Amygdala (tissue), 56 donors: ENCODE measurements around the gene IHH.

Source experiments
- DNase-seq, 56 donors: peaks; one replicate each; lab custom pipeline; 2025; lab: John Stamatoyannopoulos, UW

Gene IHH

DNA sequence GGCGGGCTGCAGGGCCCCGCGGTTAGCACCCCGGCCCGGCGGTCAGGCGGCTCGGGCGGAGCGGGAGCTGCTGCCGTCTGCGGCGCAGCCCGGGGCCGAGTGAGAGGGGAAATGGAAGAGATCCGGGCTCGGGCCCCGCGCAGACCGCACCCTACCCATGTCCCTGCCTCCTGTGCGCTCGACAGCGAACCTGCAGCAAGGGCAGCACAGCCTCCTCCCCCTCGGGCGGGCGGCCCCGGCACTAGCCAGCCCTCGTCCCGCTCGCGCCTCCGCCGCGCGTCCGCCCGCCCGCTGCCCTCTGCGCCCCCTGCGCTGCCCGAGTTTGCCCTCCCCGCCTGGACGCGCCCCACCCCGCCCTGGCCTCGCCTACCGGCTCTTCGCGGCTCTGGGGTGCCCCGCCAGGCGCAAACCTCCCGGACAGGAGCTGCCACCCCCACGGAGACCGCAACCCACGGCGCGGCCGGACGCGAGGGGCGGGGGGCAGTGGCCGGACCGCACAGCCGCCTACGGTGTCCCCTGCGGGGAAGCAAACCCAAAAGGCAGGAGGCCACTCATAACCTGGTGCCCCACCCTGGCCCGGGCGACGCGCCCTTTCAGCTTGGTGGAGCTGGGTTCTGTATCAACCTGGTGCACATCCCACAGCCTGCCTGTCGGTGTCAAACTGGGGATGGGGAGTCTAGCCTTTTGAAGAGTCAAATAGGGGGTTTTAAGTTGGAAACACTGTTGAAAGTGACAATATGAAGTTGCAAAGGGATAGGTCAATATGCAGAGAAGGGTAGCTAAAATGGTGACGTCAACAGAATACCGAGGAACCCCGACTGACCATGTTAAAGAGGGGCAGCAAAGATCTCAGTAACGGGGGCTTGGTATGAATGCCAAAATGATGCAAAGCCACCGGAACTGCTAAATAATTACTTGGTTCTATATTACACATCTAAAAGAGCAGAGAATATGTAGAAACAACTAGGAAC, at the start of gene IHH:
IHH (minus strand) TSS at position 101 of the 971 bp plus-strand sequence. CDS start 454 bp downstream, outside the sequence.
- no peak for DNase-seq

DNA sequence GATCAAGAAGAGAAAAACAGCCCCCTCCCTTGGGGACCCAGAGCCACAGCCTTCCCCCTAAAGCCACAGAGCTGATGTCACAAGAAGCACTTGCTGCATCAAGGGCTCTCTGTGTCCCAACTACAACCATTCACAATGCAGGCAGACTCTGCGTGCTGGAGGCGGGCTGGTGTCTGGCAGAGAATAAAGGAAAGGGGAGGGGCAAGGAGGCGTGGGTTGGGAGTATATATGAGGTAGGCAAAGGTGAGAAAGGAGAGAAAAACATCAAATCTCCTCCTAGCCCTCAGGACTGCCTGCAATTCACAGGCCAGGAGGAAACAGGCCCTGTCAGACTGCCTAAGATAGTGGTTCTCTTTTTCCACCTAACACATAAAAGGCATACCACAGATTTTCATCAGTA, 48.8 kb upstream of the IHH start:
- DNase-seq: no peak

DNA sequence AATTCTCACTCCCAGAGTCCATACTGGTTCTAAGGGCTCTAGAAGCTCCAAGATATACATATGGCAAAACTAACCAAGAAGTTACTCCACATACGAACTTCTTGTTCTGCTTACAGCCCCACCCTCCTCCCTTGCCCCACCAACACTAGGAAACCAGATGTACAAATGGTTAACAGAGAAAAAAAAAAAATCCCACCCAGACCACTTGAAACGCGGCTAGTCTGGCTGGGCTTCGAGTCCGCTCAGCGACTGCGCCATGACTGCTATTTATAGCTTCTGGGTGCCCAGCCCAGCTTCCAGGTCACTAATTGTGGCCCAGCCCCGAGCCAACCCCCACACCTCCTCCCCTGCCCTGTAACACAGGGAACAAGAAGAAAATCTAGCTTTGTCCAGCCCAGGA, 47.0 kb upstream of the IHH start:
- DNase-seq: no peak

DNA sequence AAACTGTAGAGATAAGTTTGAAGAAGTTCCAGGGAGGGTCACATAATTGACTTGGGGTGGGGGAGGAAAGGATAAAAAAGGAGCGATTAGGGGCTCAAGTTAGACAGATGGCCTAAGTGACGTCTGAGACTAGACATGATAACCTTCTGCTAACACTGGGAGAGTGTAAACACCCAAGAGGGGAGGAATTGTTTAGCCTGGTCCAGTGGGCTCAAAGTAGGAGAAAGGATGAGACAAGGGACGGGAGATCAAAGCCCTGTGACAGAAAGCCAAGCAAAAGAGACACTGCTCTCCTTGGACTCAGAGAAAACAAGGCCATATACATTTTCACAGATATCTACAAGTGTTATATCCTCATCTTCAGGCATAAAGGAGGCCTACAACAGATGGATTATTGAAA, 45.5 kb upstream of the IHH start:
- DNase-seq: no peak

DNA sequence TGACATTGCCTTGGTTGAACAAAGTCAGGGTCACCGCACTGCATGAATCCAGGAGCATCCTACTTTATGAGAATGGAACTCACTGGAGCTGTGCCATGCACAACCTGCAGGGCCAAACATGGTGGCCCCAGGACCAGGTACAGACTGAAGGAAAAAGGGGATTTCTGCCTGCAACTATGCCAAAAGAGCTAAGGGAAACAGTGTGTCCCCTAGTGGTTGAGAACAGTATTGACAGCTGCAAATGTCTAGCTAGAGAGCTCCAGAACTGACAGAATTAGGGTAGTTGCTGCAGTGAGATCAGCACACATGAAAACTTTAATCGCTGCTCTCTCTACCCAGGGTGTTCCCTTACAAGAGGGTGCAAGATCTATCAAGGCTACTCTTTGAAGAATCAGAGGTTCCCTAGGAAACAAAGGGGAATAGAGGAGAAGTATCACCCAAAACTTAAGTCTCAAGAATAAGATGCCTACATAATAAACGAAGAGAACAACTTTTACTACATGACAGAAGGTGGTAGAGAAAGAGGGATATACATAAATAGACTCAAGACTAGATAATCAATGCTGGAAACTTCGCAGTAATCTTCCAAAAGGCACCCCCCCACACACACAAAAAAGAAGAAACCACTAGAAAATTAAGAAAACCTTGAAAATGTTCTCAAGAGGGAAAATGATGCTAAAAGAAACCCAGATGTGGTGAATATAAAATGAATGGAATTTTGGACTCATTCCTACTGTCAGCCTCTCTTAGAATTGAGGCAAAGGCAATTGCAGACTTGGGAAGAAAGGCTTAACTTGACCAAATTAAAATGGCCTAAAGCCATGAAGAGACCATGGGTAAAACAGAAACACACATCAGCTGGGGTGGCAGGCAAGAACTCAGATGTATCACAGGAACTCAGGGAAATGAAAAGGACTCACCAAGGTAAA, 43.6 kb upstream of the IHH start:
- no peak for DNase-seq

DNA sequence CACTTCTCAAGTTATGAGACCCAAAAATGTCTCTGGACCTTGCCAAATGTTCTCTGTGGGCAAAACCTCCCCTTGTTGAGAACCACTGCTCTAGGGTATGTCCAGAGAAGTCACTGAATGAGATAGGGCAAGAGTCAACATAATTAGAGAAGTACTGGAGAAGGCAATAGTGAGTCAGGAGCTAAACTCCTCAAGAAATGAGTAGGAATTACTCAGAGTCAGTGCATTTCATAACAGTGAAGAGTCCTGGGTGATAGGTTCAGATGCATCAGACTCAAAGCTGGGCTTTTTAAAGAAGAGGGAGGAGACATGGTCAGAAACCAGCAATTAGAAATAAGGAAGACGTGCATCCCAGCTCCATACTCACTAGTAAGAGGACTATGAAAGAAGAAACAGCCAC, 38.6 kb upstream of the IHH start:
- DNase-seq: no peak

DNA sequence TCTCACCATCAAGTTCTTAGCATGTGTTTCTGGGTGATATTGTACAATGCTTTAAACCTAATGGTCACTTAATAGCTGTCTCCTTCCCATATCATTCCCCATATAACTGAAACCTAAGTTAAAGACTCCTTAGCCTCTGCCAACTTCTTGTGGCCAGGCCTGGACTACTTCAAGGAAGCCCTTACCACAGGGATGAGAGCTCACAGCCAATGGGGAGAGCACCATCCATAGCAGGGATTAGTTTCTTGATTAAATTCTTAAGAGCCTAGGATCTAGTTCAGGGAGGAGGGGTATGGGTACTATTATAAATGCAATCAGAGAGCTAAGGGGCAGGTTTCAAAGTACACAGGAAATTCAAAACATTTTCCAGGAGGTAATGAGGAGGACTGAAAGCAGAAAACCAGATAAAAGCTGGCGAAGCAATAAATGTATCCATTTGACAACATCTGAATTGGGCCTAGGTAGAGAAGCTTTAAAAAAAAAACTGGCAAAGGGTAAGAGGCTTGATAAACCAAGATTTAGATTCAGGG, 34.8 kb upstream of the IHH start:
- DNase-seq: no peak

DNA sequence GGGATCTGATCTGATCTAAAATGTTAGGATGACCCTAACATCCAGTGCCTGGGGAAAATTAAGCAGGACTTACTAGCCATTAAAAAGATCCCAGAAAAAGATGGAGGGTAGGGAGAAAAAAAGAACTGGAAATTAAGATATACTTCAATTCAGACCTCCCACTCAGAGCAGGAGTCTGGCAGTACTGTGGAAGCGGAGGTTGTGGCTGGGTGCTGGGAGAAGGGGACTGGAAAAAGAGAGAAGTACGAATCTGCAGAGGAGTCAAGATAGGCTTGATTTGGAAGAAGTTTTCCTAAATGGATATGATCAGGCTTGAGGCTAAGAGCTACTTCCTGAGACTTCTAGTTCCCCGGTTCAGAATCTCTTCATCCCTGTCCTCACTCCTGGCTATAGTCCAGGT, 33.5 kb upstream of the IHH start:
- DNase-seq: no peak

DNA sequence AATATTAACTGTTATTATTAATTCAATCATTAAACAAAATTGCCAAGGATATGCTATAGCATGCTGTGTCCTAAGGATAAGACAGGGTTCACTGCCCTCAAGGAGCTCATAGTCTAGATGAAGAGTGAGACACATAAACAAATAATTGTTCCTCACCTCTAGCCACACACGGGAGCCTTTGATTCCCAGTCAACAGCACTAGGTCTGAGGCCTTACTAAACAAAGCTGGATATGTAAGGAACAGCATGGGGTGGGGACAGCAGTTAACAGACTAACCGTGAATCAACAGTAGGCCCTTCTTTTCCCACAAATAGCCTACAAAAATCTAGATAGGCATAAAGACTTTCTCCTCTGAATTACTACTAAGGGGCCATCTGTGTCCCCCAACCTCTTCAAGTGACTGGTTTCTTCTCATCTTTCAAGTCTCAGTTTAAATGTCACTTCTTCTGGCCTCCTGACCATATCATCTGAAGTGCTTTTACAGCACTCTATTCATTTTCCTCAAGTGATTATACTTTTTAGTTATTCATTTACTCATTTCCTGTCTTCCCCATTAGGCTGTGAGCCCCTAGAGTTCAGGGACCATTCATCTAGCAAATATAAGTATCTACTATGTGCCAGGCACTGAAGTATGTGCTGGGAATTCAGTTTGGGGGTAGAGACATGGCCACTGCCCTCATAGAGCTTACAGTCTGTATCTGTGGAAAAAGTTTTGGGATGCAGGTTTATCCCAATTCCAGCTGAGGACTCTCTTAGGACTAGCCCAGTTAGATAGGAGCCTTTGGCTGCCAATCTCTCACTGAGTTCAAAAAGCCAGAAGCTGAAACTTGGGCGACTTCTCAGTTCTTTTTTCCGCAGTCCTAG, 29.9 kb upstream of the IHH start:
- DNase-seq: no peak

DNA sequence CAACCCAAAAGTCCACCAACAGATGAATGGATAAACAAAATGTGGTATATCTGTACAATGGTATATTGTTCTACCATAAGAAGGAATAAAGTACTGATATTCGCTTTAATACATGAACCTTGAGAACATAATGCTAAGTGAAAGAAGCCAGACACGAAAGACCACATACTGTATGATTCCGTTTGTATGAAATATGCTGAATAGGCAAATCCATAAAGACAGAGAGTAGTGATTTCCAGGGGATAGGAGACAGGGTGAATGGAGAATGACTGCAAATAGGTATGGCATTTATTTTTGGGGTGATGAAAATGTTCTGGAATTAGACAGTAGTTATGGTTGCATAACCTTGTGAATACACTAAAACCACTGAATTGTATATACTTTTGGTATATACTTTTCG, 28.6 kb upstream of the IHH start:
- DNase-seq: no peak

DNA sequence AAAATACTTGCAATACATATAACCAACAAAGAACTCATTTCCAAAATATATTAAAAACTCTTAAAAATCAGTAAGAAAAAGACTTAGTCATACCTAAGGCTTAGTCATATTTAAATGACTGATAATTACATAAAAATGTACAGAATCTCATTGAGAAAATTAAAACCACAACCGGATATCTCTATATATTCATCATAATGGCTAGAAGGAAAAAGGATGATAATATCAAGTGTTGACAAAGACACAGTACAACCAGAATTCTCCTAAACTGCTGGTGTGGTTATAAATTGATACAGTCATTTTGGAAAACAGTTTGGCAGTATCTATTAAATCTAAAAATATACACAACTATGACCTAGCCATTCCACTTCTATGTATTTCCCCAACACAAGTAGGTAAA, 27.1 kb upstream of the IHH start:
- no peak for DNase-seq

DNA sequence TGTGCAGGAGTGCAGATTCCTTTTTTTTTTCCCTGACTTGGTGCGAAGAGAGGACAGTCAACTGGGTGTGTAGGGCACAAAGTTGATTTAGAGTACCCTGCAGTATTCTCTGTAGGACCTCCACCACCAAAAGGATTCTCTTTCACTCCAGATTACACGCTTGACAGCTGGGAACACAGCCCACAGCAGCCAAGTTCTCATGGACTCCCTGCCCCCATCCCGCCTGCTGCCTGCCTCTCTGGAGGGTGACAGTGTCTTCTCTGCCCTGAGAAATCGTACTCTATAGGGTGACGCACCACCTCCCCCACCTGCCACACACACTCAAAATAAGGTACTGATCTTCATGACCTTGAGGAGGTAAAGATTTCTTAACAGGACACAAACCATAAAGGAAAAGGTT, 26.6 kb upstream of the IHH start:
- DNase-seq: no peak

DNA sequence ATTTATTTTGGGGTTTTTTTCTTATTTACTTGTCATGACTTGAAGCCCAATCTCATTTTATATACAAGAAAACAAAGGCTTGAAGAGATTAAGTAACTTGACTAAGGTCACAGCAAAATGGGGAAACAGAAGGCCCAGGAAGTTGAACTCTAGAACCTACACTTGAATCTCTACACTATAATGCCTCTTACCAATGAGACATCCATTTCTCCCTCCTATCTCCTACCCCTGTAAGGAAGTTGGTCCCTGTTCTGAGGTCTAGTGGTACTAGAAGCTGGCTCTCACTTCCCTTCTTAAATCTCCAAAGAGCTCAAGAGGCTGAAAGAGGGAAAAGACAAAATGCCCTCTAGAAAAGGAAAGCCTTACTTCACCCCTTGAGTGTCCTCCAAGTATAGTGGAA, 25.5 kb upstream of the IHH start:
- DNase-seq: no peak

DNA sequence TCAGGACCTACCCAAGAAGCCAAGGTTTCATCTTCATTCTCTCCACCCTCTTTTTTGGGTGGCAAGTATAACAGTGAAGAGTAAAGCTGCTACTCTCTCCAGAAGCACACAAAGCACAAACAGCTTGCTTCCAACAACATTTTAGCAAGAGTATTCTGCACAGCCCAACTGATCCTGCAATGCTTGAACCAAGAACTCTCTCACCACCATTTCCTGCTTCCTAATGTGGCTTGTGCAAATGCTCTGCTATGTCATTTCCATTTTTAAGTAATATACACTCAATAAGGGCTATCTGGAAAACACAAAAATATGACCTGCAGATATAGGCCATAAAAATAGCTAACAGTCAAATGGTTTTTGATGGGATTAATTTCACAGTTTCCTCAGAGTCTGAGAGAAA, 24.1 kb upstream of the IHH start:
- DNase-seq: no peak

DNA sequence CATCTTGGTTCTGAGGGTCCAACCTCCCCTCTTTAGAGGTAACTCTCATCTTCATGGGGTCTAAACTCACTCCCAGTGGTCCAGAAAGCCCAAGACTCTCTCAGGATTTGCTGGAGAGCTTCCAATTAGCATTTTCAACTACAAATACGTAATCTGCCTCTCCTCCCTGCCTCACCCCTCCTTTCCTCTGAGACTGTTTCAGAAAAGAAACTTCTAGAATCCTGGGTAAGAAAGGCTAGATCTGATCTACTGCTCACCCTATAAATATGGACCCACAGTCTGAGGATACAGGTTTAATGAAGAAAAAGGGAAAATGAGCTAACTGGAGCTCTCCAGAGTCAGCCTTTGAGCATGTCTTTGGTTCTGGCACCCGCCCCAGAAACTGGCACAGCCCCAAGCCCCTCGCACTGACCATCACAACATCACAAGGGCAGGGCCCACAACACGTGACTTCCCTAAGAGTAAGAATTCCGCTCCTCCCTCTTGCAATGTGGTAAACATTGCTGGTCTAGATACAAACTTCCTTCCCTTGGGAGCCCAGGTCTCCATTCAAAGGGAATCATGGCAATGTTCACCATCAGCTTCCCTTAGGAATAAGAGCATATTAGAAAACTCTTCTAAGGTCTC, 21.7 kb upstream of the IHH start:
- DNase-seq: peak in 1 of 56 donors; percentile 35

DNA sequence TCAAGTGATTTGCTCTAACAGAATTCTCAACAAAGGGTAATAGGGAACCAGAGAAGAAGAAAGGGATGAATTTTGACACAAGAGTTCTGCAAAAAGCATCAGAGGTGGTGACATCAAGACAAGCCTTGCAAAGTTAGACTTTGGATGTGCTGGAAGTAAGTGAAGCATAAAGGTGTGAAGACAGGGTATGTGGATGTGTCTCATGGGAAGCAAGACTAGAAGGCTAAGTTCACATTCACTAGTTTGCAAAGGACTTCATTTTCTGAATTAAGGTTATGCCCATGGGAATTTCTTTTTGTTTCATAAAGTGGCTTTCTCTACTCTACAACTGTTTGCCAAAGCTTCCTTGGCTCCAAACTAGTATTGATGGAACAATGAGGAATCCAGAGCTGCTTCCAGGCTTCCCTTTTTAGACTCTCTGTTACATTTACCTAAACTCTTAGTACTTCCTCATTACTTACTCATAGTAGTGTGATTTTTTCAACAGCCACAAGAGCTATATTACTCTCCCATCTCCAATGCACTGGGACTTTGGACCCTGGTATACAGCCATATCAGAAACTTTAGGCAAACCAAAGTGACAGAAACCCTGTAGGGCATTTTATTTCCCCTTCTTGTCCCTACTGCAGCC, 21.1 kb upstream of the IHH start:
- DNase-seq: no peak

DNA sequence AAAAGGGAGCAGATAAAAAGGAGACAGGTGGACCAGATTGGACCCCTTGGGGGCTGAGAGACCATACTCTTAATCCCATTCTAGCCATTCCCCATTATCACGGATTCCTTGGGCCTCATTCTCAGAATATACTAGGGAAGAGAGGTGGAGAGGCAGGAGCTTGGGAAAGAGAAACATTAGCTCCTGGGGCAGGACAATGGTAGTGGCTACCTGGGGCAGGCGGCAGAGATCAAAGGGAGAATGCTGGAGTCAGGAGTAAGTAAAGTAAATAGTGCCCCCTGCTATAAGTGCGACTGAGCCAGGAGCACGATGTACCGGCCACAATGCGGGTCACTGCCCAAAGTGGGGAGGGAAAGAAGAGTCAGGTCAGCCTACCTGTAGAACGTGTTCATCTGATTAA, 20.4 kb upstream of the IHH start:
- no peak for DNase-seq

DNA sequence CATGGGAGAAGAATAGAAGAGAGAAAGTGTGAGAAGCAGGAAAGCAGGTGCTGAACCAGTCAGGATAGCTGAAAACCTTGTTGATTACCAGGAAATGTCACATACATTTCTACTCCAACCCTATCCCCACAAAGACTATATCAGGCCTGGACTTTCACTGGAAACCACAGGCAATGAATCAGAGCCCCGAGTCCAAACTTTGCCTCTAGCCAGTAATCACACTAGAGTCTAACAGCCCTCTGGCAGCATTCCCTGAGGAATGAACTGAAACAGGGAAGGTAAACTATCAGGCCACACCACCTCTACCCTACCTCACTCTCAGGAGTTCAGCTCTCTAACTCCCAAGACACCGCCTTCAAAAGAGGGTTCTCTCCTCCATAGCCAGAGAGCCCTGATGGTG, 18.7 kb upstream of the IHH start:
- DNase-seq: no peak

DNA sequence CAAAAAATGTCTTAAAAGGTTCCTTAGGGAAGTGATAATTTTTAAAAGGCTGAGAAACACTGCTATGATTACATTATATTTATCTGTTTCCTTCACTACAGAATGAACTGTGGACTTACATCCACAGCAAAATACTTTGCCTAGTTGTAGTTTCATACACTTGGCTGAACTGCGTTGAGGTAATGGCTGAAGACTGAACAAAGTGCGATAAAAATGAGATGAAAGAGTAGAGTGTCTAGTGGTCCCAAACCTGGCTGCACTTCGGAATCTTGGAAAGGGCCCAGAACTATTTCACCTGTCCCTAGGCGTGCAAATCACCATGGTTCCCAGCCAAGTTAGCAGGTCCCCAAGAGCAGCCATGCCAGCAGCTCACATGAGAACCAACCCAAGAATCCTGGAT, 18.2 kb upstream of the IHH start:
- DNase-seq: no peak
